HEK293 (cell line): ENCODE results near the gene RHPN2.
"Not testable (repeated sequence)": the region's sequence is repeated elsewhere in the genome, so short reads cannot be mapped to it uniquely, and the experiment has no call there.

ENCODE experiments used
- CTCF ChIA-PET: fragments of 350-600 bp; formaldehyde crosslinking; extraction: SDS; loops from one replicate; lab custom pipeline; 2021; ENCODE audit warnings: antibody characterized with exemption; lab: Yijun Ruan, JAX
- POLR2A ChIA-PET: fragments of 300-600 bp; formaldehyde crosslinking; extraction: SDS; loops from one replicate; lab custom pipeline; 2020; ENCODE audit warnings: antibody characterized with exemption, inconsistent platforms; lab: Yijun Ruan, JAX
- H3K27ac ChIP-seq: fragments of 200-500 bp; sonication (Bioruptor generic); 2 replicates; pipeline ENCODE4 v1.5.1; 2014; ENCODE audit warnings: low read depth, low read length, control low read depth, inconsistent platforms; ENCODE audit errors: extremely low read depth
- H3K36me3 ChIP-seq, 2 experiments: fragments of 200-500 bp in 1 of 2; sonication (Bioruptor generic) in 1 of 2; 1 replicate in 1 of 2; 2 replicates in 1 of 2; pipeline ENCODE4 v1.5.1; 2014 to 2017; ENCODE audit warnings: inconsistent platforms in 2 of 2, low read length in 2 of 2; ENCODE audit not compliant: control insufficient read depth in 2 of 2, insufficient read depth in 1 of 2
- H3K4me1 ChIP-seq: fragments of 200-500 bp; sonication (Bioruptor generic); 2 replicates; pipeline ENCODE4 v1.5.1; 2014; ENCODE audit warnings: mild to moderate bottlenecking, low read length, inconsistent platforms; ENCODE audit not compliant: control insufficient read depth, insufficient read depth
- H3K4me3 ChIP-seq: 2 replicates; pipeline ENCODE4 v1.5.1; 2011; ENCODE audit warnings: low read depth, mild to moderate bottlenecking, control low read depth, low read length, moderate library complexity
- H3K9me3 ChIP-seq: fragments of 200-500 bp; sonication (Bioruptor generic); 2 replicates; pipeline ENCODE4 v1.5.1; 2014; ENCODE audit warnings: low read depth, low read length, inconsistent platforms; ENCODE audit not compliant: control insufficient read depth, insufficient read depth
- ELK4 ChIP-seq: IDR thresholded peaks from 2 replicates; pipeline ENCODE4 v1.6.1; 2011; ENCODE audit warnings: mild to moderate bottlenecking, low read depth, low read length, borderline replicate concordance
- KLF7 ChIP-seq: fragments of 450-650 bp; formaldehyde crosslinking; IDR thresholded peaks from 2 replicates; pipeline ENCODE4 v1.5.1; 2016; ENCODE audit warnings: missing biosample characterization, missing genetic modification characterization, borderline replicate concordance
- MZF1 ChIP-seq: fragments of 450-650 bp; formaldehyde crosslinking; IDR thresholded peaks from 2 replicates; pipeline ENCODE4 v1.5.1; 2017; ENCODE audit warnings: missing biosample characterization, missing genetic modification characterization, borderline replicate concordance
- PBX3 ChIP-seq: sonication (generic); formaldehyde crosslinking; IDR thresholded peaks from 2 replicates; pipeline ENCODE4 v1.8.1; 2022; ENCODE audit warnings: mild to moderate bottlenecking, moderate library complexity, missing genetic modification reagents
- RBAK ChIP-seq: fragments of 450-650 bp; formaldehyde crosslinking; IDR thresholded peaks from 2 replicates; pipeline ENCODE4 v1.5.1; 2016; ENCODE audit warnings: missing biosample characterization, missing genetic modification characterization
- ZNF10 ChIP-seq: fragments of 450-650 bp; formaldehyde crosslinking; IDR thresholded peaks from 2 replicates; pipeline ENCODE4 v1.5.1; 2017; ENCODE audit warnings: missing biosample characterization, missing genetic modification characterization
- ZNF121 ChIP-seq: fragments of 450-650 bp; formaldehyde crosslinking; IDR thresholded peaks from 2 replicates; pipeline ENCODE4 v1.5.1; 2016; ENCODE audit warnings: missing biosample characterization, missing genetic modification characterization
- ZNF514 ChIP-seq: fragments of 450-650 bp; formaldehyde crosslinking; IDR thresholded peaks from 2 replicates; pipeline ENCODE4 v1.5.1; 2016; ENCODE audit warnings: missing biosample characterization, missing genetic modification characterization
- ZNF610 ChIP-seq: fragments of 450-650 bp; formaldehyde crosslinking; IDR thresholded peaks from 2 replicates; pipeline ENCODE4 v1.5.1; 2016; ENCODE audit warnings: missing biosample characterization, missing genetic modification characterization, borderline replicate concordance
- ZNF677 ChIP-seq: fragments of 450-650 bp; IDR thresholded peaks from 2 replicates; pipeline ENCODE4 v1.5.0; 2018; ENCODE audit warnings: missing biosample characterization, mild to moderate bottlenecking, missing genetic modification characterization, moderate library complexity
- TF ChIP-seq, protein P1 (sequence below): fragments of 450-650 bp; formaldehyde crosslinking; IDR thresholded peaks from 2 replicates; pipeline ENCODE4 v1.5.1; 2016; ENCODE audit warnings: missing biosample characterization, missing genetic modification characterization
- TF ChIP-seq, protein P2 (sequence below): fragments of 450-650 bp; formaldehyde crosslinking; IDR thresholded peaks from 2 replicates; pipeline ENCODE4 v1.5.1; 2016; ENCODE audit warnings: missing biosample characterization, missing genetic modification characterization

RHPN2 gene

DNA sequence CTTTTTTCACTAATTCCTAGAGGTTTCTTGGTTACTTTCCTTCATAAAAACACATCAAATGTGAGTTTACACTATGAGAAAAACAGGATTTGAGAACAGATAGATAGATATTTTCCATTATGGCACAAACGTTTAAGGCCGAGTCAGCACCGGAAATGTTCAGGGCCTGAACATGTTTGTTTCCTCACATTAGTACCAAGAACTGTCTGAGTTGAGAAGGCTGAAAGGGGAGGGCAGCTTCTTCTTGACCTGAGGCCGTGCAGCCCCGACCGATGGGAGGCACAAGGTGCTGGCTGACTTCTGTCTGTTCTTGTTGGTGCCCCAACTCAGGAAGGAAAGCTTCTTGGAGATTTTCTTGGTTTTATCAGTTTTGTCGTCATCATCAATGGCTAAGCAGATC lies 84.9 kb downstream of the RHPN2 start:
- Histone ChIP-seq H3K27ac (0 out of 2 replicates have a peak overlapping the region, but pooled peaks have one; percentile 16), H3K36me3 (peaks cover 41 to 63% of the 10 kb centered on the region in 2 experiments)
- H3K4me1 ChIP-seq, H3K4me3 ChIP-seq, H3K9me3 ChIP-seq, POLR2A ChIA-PET: not testable (repeated sequence)
- CTCF ChIA-PET, result interaction anchor here (13.3 kb wide), 1 partner anchor 144 kb away, joined by 335 read pairs; no protein-coding TSS in a partner anchor
- peak; percentile 83 for TF ChIP-seq ZNF677 (tag by site-specific recombination)

DNA sequence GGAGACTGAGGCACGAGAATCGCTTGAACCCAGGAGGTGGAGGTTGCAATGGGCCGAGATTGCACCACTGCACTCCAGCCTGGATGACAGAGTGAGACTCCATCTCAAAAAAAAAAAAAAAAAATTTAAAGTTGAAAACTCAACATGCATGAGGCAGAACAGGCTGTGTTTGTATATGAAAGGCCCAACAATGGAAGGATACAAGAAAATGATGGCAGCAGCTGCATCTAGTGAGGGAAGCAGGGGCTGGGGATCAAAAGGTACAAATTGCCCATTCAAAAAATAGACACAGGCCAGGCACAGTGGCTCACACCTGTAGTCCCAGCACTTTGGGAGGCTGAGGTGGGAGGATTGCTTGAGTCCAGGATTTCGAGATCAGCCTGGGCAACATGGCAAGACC lies 86.9 kb downstream of the RHPN2 start:
- H3K36me3 ChIP-seq, result peaks cover 47 to 56% of the 10 kb centered on the region in 2 experiments
- H3K4me1 ChIP-seq, POLR2A ChIA-PET, H3K4me3 ChIP-seq, H3K9me3 ChIP-seq, H3K27ac ChIP-seq: not testable (repeated sequence)
- CTCF ChIA-PET, result interaction anchor here (0.7 to 13.3 kb wide), 6 partner anchors 9 to 291 kb away, joined by 3 to 335 read pairs (median 9); no protein-coding TSS in a partner anchor
- TF ChIP-seq, protein P1, sequence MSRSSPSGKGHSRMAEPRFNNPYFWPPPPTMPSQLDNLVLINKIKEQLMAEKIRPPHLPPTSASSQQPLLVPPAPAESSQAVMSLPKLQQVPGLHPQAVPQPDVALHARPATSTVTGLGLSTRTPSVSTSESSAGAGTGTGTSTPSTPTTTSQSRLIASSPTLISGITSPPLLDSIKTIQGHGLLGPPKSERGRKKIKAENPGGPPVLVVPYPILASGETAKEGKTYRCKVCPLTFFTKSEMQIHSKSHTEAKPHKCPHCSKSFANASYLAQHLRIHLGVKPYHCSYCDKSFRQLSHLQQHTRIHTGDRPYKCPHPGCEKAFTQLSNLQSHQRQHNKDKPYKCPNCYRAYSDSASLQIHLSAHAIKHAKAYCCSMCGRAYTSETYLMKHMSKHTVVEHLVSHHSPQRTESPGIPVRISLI (tag by site-specific recombination), result peak; percentile 52; the same call in 1 of the 2 replicates
- TF ChIP-seq ZNF121, result peak; percentile 80; the same call in 1 of the 2 replicates
- TF ChIP-seq ZNF10 (tag by site-specific recombination), result peak; percentile 55; the same call in 1 of the 2 replicates

GRCh38 chr19:32977280-32977679 lies 87.4 kb downstream of the RHPN2 start:
- no peaks in the 10 kb centered on the region for H3K9me3 ChIP-seq
- ChIA-PET POLR2A (interaction anchor here (0.7 to 0.9 kb wide), 3 partner anchors 21 to 286 kb away, joined by 3 to 5 read pairs (median 3); partner anchors contain the start of gene NUDT19), CTCF (interaction anchor here (0.9 to 13.3 kb wide), 15 partner anchors 11 to 209 kb away, joined by 3 to 335 read pairs (median 8); no protein-coding TSS in a partner anchor)
- H3K36me3 ChIP-seq, result peaks cover 47 to 56% of the 10 kb centered on the region in 2 experiments
- H3K27ac ChIP-seq, result no peak overlapping the region
- TF ChIP-seq ZNF514 (tag by site-specific recombination) (no peak), PBX3 (CRISPR knock-in tag) (no peak), ELK4 (no peak), KLF7 (tag by site-specific recombination) (no peak), MZF1 (tag by site-specific recombination) (no peak), ZNF610 (tag by site-specific recombination) (no peak), RBAK (no peak)
- TF ChIP-seq, protein P2, sequence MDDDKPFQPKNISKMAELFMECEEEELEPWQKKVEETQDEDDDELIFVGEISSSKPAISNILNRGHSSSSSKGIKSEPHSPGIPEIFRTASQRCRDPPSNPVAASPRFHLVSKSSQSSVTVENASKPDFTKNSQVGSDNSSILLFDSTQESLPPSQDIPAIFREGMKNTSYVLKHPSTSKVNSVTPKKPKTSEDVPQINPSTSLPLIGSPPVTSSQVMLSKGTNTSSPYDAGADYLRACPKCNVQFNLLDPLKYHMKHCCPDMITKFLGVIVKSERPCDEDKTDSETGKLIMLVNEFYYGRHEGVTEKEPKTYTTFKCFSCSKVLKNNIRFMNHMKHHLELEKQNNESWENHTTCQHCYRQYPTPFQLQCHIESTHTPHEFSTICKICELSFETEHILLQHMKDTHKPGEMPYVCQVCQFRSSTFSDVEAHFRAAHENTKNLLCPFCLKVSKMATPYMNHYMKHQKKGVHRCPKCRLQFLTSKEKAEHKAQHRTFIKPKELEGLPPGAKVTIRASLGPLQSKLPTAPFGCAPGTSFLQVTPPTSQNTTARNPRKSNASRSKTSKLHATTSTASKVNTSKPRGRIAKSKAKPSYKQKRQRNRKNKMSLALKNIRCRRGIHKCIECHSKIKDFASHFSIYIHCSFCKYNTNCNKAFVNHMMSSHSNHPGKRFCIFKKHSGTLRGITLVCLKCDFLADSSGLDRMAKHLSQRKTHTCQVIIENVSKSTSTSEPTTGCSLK (tag by site-specific recombination), result no peak
- no peak overlapping the region for H3K4me3 ChIP-seq
- H3K4me1 ChIP-seq, result peaks cover 3% of the 10 kb centered on the region; the same call in 1 of the 2 replicates
